HG02623 (cell line): ENCODE measurements around the gene SHISAL1.

Experiments
- ATAC-seq: cut with Tn5 transposase; IDR thresholded peaks from one replicate; pipeline ENCODE4 v1.9.1; 2021; ENCODE audit warnings: moderate library complexity; ENCODE audit not compliant: unreplicated experiment

The SHISAL1 gene

DNA sequence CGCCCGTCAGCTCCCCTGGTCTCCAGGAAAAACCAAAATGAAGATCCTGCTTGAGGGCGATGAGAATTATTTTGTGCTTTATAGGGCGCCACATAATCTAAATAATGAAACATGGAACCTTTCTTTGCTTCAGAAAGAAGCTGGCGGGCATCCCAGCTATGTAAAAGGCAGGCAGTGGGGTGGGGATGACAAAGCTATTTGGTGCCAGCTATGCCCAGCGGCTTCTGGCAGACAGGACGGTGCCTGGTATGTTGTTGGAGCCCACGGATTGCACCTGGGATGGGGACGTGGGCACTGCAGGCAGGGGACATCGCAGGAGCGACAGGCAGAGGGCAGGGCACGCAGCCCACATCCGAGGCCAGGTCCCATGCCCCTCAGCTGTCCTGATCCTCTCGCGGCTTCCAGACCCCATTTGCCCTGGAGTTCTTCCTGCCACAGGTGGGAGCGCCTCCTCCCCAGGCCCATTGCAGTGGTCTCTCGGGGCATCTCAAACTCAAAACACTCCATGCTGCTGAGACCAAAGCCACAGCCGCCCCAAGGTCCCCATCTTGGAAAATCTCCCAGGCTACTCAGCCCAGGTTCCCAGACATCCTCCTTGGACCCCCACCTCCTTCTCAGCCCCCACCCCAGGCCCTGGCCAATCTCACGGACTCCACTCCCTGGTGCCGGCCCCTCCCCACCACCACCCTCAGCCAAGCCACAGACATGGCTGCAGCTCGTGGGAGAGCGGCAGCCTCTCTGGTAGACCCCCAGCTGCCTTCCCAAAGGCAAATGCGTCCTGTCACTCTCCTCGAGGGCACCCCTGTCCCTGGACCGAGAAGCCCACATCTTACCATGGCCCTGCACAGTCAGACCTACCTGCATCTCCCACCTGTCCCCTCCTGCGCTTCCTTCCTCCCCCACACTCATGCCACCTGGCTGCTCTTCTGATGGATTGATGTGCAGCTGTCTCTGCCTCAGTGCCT lies 45.7 kb downstream of the SHISAL1 start:
- ATAC-seq = no peak

DNA sequence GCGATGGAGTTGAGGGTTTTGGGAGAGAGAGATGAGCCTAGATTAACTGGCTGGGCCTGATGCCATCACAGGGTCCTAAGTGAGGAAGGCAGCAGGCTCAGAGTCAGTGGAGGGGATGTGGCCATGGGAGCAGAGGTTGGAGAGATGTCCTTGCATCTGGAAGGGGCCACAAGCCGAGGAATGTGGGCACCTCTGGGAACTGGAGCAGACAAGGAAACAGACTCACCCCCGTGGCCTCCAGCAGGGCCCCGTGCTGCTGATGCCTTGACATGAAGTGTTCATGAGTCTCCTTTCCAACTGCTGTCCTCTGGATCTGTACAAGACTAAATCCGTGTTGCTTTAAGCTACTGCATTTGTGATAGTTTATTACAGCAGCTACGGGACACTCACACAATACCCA lies 49.2 kb downstream of the SHISAL1 start:
- ATAC-seq = no peak

DNA sequence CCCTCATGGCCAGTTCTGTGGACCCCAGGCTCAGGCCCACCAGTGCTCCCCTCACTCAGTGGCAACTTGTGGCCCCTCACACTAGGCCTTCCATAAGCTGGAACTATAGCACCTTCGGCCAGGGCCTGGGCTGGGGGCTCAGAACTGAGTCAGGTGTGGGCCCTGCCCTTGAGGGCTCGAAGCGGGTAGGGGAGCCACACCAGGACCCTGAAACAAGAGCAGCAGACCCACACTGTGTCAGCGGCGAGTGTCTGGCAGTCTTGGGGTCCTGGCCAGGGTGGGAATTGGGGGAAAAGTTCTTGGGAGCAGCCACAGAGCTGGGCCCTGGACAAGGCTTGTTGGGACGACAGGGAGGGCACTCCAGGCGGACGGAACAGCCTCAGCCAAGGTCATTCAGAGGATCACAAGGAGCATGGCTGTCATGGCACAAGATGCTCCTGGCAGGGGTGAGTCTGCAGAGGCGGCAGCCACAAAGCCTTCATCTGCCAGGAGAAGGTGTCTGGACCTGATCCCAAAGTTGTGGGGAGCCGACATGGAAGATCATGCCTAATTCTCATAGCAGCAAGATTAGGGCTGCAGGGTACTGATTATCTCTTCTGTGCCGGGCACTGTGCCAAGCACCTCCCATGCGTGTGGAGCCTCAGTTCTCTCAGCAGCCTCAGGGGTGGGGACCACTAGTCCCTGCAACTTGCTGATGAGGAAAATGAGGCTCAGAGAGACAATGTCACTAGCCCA lies 50.7 kb downstream of the SHISAL1 start:
- ATAC-seq = no peak

DNA sequence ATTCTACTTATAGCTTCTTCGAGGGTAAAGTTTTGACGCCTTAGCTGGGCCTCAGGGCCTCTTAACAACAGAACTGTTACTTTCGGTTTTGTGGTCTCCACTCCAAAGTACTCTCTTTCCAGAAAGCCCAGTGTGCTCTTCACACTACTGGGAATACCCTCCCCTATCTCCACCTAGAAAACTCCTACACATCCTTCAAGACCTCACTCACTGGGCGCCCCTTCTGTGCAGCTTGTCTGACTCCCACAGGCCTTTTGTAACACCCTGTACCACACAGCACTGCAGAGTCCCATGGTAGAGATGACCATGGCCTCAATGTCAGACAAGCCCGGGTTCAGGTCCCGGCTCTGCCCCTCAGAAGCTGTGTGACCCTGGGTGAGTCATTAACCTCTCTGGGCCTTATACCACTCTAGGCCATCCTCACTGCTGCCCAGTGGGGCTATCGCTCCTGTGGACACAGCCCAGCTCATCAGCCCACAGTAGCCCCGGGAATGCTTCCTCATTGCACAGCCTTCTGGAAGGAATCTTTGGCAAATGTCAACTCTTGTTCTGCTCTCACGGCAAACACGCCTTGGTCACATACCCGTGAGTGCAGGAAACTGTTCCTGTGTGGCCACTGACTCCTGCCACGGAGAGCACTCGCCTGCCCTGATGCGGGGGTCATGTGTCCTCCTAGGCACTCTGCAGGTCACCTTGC lies 51.4 kb downstream of the SHISAL1 start:
- ATAC-seq = no peak

DNA sequence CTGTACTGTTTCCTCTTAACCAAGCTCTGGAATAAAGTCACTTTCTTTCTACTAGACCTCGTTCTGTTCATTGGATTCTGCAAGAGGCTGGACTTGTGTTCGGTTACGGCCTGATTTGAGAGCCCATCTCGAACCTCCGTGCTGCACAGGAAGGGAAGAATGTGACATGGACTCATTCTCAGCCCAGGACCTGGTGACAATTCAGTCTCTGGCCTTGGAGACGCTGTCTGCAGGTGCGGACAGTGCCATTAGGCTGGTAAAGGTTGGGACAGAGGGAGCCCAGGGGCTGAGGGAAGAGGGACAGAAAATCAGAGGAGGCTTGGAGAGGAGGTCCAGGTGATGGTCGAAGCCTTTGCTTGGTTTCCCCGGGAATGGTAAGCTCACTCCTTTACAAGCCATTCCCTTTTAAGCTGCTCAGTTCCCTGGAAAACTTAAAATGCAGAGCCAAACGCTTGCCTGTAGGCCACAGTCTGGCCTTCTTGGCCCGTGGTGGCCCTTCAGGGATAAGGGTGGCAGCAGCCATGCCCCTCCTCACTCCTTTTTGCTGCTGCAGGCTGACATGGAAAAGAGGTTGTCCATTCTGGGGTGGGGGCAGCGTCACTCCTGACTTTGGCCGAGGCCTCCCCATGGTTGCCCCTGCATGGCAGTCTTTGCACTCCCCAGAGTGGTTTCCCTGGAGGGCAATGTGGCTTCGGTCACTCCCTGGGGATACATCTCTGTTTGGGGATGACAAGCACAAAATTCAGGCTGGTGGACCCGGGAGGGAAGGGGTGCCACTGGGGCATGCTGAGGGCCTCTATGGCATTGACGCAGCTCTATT lies 52.3 kb downstream of the SHISAL1 start:
- no peak for ATAC-seq

DNA sequence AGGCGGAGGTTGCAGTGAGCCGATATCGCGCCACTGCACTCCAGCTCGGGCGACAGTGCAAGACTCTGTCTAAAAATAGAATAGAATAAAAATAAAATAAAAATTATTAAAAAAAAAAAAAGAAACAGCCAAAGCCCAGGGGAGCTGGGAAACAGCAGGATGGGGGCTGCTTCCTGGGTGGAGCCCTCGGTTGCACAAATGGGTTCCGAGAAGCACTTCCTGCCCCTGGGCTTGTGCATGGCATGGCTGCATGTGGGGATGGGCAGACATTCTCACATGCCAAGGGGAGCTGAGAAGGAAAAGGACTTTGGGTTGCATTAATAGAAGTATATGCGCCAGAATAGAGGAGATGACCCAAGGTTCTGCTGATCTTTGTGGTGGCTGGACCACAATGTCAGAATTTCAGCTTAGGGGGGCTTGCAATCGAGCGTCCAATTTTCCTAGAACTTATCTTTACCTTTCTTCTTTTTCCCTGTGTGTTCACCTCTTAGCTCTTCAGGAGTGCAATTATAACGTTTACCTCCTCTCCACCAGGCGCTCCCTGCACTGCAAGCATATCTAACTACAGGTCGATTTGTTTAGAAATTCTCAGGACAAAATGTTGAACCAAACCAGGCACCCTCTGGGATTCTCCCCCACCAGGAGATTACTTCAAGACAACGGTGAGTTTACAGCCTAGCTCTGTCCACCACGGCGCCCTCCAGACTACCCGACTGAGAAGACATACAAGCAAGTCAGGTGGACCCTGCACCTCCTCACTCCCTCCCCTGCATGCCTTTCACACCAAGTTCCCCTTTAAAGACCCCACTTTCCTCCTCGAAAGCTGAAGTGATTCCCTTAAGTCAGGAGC lies 53.2 kb downstream of the SHISAL1 start:
- ATAC-seq = no peak

DNA sequence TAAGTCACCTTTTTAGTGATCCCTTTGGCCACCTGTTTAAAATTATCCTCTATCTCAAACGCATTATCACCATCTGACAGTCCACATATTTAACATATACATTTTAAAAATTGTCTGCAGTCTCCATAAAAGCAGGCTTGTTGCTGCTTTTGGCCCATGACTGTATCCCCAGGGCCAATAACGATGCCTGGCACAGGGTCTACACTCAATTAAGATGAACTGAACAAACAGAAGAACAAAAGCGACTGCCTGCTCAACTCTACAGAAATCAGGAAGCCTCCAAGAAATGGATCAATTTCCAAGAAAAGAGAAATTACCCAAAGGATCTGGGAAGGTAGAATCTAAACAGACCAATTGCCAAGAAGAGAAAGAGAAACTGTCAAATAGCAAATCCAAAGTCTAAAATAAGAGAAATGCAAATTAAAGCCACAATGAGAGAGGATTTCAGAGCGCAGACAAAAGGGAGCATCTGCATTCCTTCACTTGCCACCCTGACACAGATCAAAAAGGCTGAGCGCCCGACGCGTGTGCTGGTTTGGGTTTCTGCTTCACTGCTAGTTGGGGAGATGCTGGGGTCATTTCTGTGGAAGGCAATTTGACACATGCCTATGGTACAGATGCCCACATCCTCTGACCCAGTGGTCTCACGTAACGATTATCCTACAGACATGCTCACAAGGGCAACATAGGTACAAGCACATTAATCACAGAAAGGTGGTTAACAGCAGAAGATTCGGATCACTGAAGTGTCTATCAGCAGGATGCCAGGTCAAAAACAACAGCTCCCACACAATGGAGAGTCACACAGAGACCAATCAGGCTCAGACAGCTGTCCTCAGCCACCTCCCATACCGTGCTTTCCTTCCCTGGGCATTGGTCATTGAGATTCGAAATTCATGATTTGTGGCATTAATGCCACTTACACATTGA lies 55.9 kb downstream of the SHISAL1 start:
- ATAC-seq = no peak

DNA sequence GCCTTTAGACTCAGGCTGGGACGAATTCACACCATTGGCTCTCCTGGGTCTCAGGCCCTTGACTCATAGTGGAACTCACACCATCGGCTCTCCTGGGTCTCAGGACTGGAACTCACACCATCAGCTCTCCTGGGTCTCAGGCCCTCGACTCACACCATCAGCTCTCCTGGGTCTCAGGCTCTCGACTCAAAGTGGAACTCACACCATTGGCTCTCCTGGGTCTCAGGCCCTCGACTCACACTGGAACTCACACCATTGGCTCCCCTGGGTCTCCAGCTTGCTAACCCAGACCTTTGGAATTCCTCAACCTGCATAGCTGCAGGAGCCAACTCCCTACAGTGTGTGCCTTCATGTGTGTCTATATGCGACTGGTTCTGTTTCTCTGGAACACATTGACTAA lies 56.7 kb downstream of the SHISAL1 start:
- ATAC-seq = no peak

DNA sequence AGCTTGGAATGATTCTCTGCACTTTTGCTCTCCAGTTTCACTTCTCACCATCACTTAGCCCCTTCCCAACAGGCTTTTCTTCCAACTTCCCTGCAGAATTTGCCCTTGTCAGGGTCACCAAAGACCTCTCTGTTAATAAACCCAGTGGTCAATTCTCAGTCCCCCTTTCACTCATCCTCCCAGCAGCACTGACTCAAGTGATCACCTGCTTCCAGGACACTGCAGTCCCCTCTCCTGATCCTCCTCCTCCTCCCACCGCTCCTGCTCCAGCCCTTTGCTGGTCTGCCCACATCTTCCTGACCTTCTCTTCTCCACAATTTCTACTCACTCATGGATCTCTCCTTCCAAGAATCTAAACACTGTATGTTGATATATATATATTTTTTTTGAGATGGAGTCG lies 57.9 kb downstream of the SHISAL1 start:
- no peak for ATAC-seq

DNA sequence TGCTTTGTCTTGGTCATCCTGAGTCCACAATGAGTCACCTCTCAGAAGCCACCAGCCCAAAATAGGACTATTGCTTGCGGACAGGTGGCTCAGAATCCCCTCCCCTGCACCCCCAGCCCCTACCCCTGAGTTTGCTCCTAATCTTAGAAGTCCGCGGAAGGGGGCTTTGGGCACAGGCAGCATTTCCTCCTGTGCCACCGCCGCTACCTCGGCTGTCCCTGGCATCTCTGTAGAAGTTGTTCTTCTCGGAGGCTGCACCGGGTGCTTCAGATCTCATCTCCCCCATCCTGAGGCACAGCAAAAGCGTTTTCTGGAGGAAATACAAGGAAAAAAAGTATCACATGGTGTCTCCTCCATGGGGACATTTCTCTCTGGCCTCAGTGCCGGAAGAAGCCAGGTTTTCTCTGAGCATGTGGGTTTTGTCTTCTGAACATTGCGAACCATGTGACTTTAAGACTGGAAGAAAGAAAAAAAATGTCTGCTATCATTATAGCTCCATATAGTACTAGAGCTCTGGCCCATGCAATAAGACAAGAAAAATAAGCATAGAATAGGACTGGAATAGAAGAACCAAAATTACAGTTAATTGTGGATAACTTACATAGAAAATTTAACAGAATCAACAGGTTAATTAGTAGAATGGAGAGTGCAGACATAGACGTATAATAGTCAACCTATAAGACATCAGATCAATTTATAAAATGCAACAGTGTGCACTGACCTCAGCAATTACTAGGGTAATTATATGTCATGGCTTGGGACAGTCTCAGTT lies 63.2 kb downstream of the SHISAL1 start:
- ATAC-seq = no peak

DNA sequence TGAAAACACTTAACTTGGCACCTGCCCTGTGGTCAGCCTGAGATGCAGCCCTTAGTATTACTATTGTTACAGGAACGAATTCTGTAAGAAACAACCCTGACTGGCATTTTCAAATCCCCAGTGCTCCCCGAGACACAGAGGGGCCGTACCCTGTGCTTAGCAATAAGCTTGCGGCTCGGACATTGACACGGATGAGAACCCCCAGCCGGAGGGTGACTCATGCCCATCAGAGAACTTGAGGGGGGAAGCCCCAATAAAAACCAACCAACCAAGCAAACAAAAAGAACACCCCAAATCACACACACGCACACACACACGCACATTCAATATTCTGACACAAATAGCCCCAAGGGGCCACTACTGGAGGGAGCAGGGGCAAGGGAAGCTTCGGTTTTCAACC lies 63.8 kb downstream of the SHISAL1 start:
- no peak for ATAC-seq

DNA sequence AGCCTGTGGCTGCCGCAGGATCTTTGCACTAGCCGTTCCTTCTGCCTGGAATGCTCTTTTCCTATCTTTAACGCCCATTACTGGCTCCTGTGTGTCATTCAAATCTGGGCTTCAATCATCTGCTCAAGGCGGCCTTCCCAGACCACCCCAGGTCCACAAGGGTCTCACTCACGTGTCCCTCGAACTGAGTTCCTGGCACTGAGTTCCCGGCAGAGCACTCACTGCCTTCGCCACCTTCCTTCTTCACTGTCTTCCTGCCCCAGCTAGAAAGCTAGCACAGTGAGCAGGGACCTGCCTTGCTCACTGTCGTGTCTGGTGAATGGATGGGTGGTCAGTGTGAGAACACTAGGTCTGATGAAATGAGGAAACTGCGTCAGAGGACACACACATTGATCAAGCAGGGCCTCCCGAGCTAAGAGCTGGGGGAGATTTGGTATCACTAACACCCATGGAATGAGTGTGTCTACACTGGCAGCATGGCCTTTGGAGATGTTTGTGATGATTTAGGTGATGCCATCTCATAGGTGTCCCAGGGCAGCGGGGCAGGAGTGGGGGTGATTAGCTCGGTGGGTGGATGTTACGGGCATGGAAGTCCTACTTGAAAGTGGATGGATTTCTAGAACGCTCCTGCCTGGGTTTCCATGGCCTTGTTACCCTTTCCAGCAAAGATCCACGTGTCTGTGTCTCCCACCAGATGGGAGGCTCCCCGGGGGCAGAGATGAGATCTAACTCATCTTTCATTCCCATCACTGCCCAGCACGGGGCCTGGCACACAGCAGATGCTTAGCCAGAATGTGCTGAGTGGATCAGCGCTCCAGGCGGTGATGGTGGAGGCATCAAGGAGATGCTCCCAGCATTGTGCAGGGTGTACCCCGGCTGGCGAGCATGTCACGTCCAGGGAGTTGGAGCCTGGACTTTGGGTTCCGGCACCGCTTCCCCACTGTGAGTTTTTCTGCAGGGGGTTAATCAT lies 64.5 kb downstream of the SHISAL1 start:
- ATAC-seq = no peak

DNA sequence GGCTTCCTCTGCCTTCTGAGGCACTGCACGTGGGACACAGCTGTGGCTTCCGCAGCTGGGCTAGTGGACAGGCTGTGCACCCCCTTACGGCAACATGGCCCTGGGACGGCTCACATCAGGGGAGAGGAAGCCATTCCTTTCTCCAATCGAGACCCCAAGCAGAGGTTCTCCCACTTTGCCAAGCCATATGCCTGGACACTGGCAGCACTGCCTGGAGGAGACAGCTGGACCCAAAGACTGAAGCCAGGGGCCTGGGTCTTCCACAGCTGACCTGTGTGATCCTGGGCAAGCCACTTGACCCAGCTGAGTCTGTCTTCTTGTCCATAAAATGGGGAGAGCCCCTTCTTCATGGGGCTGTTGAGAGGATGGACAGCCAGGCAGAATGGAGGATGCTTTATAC lies 65.4 kb downstream of the SHISAL1 start:
- no peak for ATAC-seq

DNA sequence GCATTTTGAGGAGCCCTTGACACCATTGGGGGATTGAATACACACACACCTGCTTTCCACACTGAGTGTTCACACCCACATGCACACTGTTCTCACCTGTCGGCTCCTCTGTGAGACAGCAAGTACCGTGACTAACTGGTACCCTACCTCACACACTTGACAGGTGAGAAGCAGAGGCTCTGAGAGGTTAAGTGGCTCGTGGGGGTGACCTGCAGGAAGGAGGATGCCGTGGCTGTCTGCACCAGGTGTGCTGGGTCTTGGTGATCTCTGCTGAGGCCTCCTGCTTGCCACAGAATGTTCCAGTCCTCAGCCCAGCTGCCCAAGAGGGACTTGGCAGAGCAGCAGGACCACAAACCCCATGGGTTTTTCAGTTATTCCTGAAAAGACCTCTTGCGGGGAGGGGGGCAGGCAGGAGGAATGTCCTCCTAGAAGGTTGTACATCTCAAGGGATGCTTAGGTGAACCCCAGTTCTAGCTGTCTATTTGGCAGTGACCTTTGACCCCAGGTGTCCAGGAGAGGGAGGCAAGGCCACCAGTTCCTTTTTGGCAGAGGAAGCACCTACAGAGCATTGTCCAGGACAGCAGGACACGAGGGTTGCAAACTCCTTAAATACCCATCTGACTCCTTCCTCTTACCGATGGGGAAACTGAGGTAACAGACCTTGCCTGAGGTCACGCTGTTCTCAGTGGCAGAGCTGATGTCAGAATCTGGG lies 66.0 kb downstream of the SHISAL1 start:
- ATAC-seq = no peak

DNA sequence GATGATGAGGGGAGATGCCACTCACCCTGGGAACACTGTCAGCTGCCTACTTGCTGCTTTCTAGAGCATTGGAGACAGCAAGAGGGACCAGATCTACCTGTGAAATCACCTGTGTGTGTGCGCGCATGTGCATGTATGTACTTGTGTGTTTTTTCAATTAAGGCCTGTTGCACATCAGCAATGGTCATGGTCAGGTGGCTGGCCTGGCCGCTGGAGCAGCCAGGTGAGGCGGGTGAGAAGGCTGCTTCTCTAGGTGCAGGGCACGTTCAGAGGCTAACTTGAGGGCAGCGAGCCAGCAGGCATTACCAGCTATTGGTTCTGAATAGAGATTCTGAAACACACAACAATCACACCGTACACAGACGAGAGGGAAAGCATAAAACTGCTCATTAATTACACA lies 66.9 kb downstream of the SHISAL1 start:
- no peak for ATAC-seq

DNA sequence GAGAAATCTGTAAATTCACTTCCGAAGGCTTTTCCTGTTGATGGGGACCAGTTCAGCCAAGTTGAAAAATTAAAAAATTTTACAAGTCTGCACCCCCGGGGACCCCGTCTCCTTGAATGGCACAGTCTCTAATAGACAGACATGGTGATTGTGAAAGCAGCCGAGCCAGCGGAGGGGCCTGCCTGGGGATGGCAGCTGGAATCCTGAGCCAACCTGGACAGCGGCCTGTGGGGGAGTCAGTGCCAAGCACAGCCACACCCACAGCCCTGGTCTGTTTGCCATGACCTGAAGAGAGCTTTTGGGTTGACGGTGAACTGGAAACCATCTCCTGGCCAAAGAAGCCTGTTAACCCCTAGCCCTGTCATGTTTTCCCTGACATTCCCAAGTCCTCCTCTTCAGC lies 67.3 kb downstream of the SHISAL1 start:
- ATAC-seq = no peak
